ENCODE results near the gene NRXN3. TPM values are rescaled to one million over a fixed set of nuclear protein-coding genes. Genes with fewer than 3 reads are reported as not detected.

The NRXN3 gene
- total and polyA plus RNA-seq, 4 donors, result 0.07 to 1.2 (median 0.23) TPM

GRCh38 chr14:79248771-79249170 is 1078.6 kb downstream of the NRXN3 start:
- no peak for DNase-seq (ENCODE audit: low spot score)
- H3K4me1 ChIP-seq (ENCODE audit: control insufficient read depth in 4 of 4, insufficient read depth in 4 of 4, low read length in 3 of 4), result no peaks in the 10 kb centered on the region
- H3K9me3 ChIP-seq (ENCODE audit: control insufficient read depth in 4 of 4, low read length in 3 of 4), result no peaks in the 10 kb centered on the region
- WGBS, result 38% methylated on average over 3 of the region's 3 CpGs
- peaks cover 0 to 2% (median 0%) of the 10 kb centered on the region in 4 donors for H3K27me3 ChIP-seq (ENCODE audit: control insufficient read depth in 4 of 4, insufficient read depth in 4 of 4, low read length in 3 of 4)
- H3K36me3 ChIP-seq (ENCODE audit: control insufficient read depth in 4 of 4, insufficient read depth in 3 of 4, low read depth in 1 of 4, low read length in 3 of 4), result no peaks in the 10 kb centered on the region
- TF ChIP-seq MAX (IDR thresholded peaks at IDR 0.05) (no peak), EGR1 (IDR thresholded peaks at IDR 0.05; ENCODE audit: low read depth in 2 of 2) (no peak), SP1 (IDR thresholded peaks at IDR 0.05) (no peak), YY1 (IDR thresholded peaks at IDR 0.05) (no peak), NR2F2 (IDR thresholded peaks at IDR 0.05) (no peak), HNF4G (IDR thresholded peaks at IDR 0.05) (no peak), ATF3 (IDR thresholded peaks at IDR 0.05) (no peak)
- no peak overlapping the region for H3K27ac ChIP-seq (ENCODE audit: low read depth in 1 of 2, low read length in 2 of 2)
- no peak overlapping the region for H3K4me3 ChIP-seq (ENCODE audit: low read depth in 1 of 3, low read length in 3 of 3)
- H3K9ac ChIP-seq (ENCODE audit: low read depth in 1 of 2, low read length in 2 of 2), result no peak overlapping the region

GRCh38 chr14:79251278-79251677 is 1081.1 kb downstream of the NRXN3 start:
- TF ChIP-seq YY1 (IDR thresholded peaks at IDR 0.05), result no peak
- no peak for TF ChIP-seq TAF1 (conservative IDR thresholded peaks at IDR 0.05)
- TF ChIP-seq JUND (IDR thresholded peaks at IDR 0.05), result no peak
- no peak for TF ChIP-seq SP1 (IDR thresholded peaks at IDR 0.05)
- no peak for TF ChIP-seq GABPA (IDR thresholded peaks at IDR 0.05 in 1 of 2, conservative IDR thresholded peaks at IDR 0.05 in 1 of 2)
- TF ChIP-seq CTCF (IDR thresholded peaks at IDR 0.05; ENCODE audit: low read depth, low read length, missing input control), result no peak
- H3K9me3 ChIP-seq (ENCODE audit: control insufficient read depth in 4 of 4, low read length in 3 of 4), result no peaks in the 10 kb centered on the region
- no peak overlapping the region for H3K27ac ChIP-seq (ENCODE audit: low read depth in 1 of 2, low read length in 2 of 2)
- H3K36me3 ChIP-seq (ENCODE audit: control insufficient read depth in 4 of 4, insufficient read depth in 3 of 4, low read depth in 1 of 4, low read length in 3 of 4), result no peaks in the 10 kb centered on the region
- DNase-seq (ENCODE audit: low spot score), result no peak
- WGBS, result 69% methylated on average over 4 of the region's 4 CpGs
- H3K4me1 ChIP-seq (ENCODE audit: control insufficient read depth in 4 of 4, insufficient read depth in 4 of 4, low read length in 3 of 4), result no peaks in the 10 kb centered on the region
- no peak overlapping the region for H3K9ac ChIP-seq (ENCODE audit: low read depth in 1 of 2, low read length in 2 of 2)
- H3K4me3 ChIP-seq (ENCODE audit: low read depth in 1 of 3, low read length in 3 of 3), result no peak overlapping the region
- peaks cover 0 to under 1% (median 0%) of the 10 kb centered on the region in 4 donors for H3K27me3 ChIP-seq (ENCODE audit: control insufficient read depth in 4 of 4, insufficient read depth in 4 of 4, low read length in 3 of 4)

- DNase-seq (ENCODE audit: low spot score), result no peak
- H3K27me3 ChIP-seq (ENCODE audit: control insufficient read depth in 4 of 4, insufficient read depth in 4 of 4, low read length in 3 of 4), result no peaks in the 10 kb centered on the region
- H3K27ac ChIP-seq (ENCODE audit: low read depth in 1 of 2, low read length in 2 of 2), result no peak overlapping the region
- H3K9me3 ChIP-seq (ENCODE audit: control insufficient read depth in 4 of 4, low read length in 3 of 4), result no peaks in the 10 kb centered on the region
- H3K4me1 ChIP-seq (ENCODE audit: control insufficient read depth in 4 of 4, insufficient read depth in 4 of 4, low read length in 3 of 4), result no peaks in the 10 kb centered on the region
- no peak overlapping the region for H3K9ac ChIP-seq (ENCODE audit: low read depth in 1 of 2, low read length in 2 of 2)
- H3K4me3 ChIP-seq (ENCODE audit: low read depth in 1 of 3, low read length in 3 of 3), result no peak overlapping the region
- no peaks in the 10 kb centered on the region for H3K36me3 ChIP-seq (ENCODE audit: control insufficient read depth in 4 of 4, insufficient read depth in 3 of 4, low read depth in 1 of 4, low read length in 3 of 4)
- 73% methylated on average over 3 of the region's 3 CpGs for WGBS
- TF ChIP-seq JUND (IDR thresholded peaks at IDR 0.05) (no peak), RAD21 (IDR thresholded peaks at IDR 0.05) (no peak), FOXA2 (IDR thresholded peaks at IDR 0.05) (no peak), MAX (IDR thresholded peaks at IDR 0.05) (no peak), ATF3 (IDR thresholded peaks at IDR 0.05) (no peak), RXRA (IDR thresholded peaks at IDR 0.05) (no peak), HNF4A (conservative IDR thresholded peaks at IDR 0.05) (no peak), CTCF (IDR thresholded peaks at IDR 0.05; ENCODE audit: low read depth, low read length, missing input control) (no peak), ZBTB33 (IDR thresholded peaks at IDR 0.05) (no peak), TAF1 (conservative IDR thresholded peaks at IDR 0.05) (no peak), NR2F2 (IDR thresholded peaks at IDR 0.05) (no peak), EGR1 (IDR thresholded peaks at IDR 0.05; ENCODE audit: low read depth in 2 of 2) (no peak), FOXA1 (IDR thresholded peaks at IDR 0.05) (no peak), YY1 (IDR thresholded peaks at IDR 0.05) (no peak), GABPA (IDR thresholded peaks at IDR 0.05 in 1 of 2, conservative IDR thresholded peaks at IDR 0.05 in 1 of 2) (no peak), SP1 (IDR thresholded peaks at IDR 0.05) (no peak)
These were observed 1083.4 kb downstream of the NRXN3 start for GRCh38 chr14:79253576-79253975.
